Right lung (tissue), 5 donors: ENCODE results near the gene CSF3. TPM values are rescaled to one million over a fixed set of nuclear protein-coding genes. Genes with fewer than 3 reads are reported as not detected.
"Not testable (repeated sequence)": the region's sequence is repeated elsewhere in the genome, so short reads cannot be mapped to it uniquely, and the experiment has no call there.

ENCODE experiments used
- DNase-seq, 2 donors: peaks; one replicate each; pipeline ENCODE4 v3.0.0-alpha.2; 2013
- polyA plus RNA-seq, 5 donors: library from polyadenylated mRNA; unstranded; fragments of 120-200 nt; gene quantifications; one replicate each; pipeline versions ENCODE4 v1.2.1 to v1.2.3, GENCODE V29; 2013; ENCODE audit warnings: inconsistent platforms in 1 of 5, low replicate concordance in 1 of 5; ENCODE audit not compliant: insufficient read length in 5 of 5, insufficient read depth in 1 of 5

Gene CSF3
- polyA plus RNA-seq, 5 donors: 0.14 to 0.28 (median 0.18) TPM; not detected in 2

DNA sequence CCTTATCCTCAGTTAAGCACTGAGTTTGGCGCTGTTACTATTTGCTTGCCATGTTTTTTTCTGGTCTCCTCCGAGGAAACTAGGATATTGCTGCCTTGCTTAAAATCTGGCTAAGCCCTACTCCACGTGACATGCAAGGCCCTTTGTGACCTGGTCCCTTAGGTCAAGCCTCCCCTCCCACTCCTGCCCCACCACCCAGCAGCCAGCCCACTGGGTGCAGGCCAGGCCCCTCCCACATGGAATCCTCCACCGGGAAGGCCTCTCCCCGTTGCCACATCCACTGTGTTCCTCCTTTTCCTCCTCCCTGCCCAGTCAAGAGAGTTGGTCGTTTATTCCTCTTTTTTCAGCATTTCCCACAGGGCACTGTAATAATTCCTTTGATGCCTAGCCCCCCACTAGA, 18.4 kb upstream of the CSF3 start:
- DNase-seq: no peak

- DNase-seq: no peak
Observed at GRCh38 chr17:39997543-39997942, 17.7 kb upstream of the CSF3 start.

DNA sequence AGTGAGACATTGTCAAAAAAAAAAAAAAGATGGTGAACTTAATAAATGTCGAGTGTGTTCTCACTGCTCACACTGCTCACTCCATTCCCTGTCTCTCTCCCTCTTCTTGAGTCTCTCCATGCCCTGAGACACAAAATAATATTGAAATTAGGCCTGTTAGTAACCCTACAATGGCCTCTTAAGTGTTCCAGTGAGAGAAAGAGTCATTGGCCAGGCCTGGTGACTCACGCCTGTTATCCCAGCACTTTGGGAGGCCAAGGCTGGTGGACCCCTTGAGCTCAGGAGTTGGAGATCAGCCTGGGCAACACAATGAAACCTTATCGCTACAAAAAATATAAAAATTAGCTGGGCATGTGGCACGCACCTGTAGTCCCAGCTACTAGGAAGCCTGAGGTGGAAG, 16.2 kb upstream of the CSF3 start:
- no peak for DNase-seq

GRCh38 chr17:40000161-40000560, 15.1 kb upstream of the CSF3 start:
- no peak for DNase-seq

- not testable (repeated sequence) for DNase-seq
Observed at GRCh38 chr17:40001335-40001734, 13.9 kb upstream of the CSF3 start.

DNA sequence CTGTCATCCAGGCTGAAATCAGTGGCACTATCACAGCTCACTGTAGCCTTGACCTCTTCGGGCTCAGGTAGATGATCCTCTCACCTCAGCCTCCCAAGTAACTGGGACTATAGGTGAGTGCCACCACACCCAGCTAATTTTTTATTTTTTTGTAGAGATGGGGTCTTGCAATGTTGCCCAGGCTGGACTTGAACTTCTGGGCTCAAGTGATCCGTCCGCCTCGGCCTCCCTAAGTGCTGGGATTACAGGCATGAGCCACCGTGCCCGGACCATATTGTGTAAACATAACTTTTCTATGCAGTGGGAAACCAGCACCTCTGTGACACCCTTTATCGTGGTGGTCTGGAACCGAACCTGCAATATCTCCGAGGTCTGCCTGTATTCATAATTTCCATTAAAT, 11.2 kb upstream of the CSF3 start:
- no peak for DNase-seq

GRCh38 chr17:40004712-40005111, 10.5 kb upstream of the CSF3 start:
- no peak for DNase-seq

GRCh38 chr17:40005520-40005919, 9.7 kb upstream of the CSF3 start:
- DNase-seq: no peak

DNA sequence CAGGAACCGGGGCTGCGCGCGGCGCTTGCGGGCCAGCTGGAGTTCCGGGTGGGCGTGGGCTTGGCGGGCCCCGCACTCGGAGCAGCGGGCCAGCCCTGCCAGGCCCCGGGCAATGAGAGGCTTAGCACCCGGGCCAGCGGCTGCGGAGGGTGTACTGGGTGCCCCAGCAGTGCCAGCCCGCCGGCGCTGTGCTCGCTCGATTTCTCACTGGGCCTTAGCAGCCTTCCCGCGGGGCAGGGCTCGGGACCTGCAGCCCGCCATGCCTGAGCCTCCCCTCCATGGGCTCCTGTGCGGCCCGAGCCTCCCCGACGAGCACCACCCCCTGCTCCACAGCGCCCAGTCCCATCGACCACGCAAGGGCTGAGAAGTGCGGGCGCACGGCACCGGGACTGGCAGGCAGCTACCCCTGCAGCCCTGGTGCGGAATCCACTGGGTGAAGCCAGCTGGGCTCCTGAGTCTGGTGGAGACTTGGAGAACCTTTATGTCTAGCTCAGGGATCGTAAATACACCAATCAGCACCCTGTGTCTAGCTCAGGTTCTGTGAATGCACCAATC, 4.2 kb upstream of the CSF3 start:
- not testable (repeated sequence) for DNase-seq

DNA sequence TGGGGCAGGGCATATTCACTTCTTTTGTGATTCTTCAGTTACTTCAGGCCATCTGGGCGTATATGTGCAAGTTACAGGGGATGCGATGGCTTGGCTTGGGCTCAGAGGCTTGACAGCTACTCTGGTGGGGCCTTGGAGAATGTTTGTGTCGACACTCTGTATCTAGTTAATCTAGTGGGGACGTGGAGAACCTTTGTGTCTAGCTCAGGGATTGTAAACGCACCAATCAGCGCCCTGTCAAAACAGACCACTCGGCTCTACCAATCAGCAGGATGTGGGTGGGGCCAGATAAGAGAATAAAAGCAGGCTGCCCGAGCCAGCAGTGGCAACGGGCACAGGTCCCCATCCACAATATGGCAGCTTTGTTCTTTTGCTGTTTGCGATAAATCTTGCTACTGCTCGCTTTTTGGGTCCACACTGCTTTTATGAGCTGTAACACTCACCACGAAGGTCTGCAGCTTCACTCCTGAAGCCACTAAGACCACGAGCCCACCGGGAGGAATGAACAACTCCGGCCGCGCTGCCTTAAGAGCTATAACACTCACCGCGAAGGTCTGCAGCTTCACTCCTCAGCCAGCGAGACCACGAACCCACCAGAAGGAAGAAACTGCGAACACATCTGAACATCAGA, 3.1 kb upstream of the CSF3 start:
- not testable (repeated sequence) for DNase-seq

- DNase-seq: no peak
Observed at GRCh38 chr17:40014375-40014980, 762 bp upstream of the CSF3 start.

DNA sequence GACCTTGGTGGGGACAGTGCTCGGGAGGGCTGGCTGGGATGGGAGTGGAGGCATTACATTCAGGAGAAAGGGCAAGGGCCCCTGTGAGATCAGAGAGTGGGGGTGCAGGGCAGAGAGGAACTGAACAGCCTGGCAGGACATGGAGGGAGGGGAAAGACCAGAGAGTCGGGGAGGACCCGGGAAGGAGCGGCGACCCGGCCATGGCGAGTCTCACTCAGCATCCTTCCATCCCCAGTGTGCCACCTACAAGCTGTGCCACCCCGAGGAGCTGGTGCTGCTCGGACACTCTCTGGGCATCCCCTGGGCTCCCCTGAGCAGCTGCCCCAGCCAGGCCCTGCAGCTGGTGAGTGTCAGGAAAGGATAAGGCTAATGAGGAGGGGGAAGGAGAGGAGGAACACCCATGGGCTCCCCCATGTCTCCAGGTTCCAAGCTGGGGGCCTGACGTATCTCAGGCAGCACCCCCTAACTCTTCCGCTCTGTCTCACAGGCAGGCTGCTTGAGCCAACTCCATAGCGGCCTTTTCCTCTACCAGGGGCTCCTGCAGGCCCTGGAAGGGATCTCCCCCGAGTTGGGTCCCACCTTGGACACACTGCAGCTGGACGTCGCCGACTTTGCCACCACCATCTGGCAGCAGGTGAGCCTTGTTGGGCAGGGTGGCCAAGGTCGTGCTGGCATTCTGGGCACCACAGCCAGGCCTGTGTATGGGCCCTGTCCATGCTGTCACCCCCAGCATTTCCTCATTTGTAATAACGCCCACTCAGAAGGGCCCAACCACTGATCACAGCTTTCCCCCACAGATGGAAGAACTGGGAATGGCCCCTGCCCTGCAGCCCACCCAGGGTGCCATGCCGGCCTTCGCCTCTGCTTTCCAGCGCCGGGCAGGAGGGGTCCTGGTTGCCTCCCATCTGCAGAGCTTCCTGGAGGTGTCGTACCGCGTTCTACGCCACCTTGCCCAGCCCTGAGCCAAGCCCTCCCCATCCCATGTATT, 1.1 kb downstream of the CSF3 start:
- no peak for DNase-seq

GRCh38 chr17:40017422-40018080, 2.3 kb downstream of the CSF3 start:
- no peak for DNase-seq

DNA sequence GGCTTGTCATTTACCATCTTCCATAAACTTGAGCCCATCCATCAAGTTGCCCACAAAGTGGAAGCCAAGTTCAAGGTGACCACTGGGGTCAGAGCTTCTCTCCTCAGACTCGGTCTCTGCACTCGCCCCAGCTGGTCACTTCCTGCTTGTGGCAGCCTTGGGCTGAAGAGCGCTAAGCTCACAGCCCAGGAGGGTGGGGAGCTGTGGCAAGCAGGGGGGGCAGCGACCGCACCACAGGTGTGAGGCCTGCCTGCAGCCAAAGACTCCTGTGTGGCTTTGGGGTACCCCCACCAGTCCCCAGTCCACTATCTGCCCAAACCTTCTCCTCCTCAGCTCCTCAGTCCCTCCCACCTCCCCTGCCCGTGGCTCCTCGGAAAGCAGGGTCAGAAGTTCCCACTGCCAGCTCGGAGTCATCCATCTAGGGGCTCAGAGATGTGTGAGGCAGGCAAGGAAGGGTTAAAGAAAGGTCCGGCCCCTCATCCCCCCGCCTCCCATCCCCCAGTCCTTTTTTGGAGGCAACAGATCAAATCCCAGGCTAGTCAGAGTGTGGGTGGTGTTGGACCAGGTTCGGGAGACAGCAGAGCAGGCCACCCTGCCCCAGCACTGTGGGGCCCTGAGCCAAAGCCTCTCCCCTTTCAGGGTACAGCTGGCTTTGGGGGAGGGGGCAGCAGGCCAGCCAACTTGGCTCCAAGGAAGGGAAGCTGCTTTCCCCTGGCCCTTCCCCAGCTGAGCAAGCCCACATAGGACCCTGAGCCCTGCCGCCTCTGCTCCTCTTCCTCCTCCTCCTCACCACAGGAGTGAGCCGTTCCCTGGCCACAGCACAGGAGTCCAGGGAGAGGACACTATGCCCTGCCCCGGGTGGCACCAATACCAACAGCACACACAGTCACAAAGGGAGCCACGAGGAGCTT, 3.2 kb downstream of the CSF3 start:
- no peak for DNase-seq

DNA sequence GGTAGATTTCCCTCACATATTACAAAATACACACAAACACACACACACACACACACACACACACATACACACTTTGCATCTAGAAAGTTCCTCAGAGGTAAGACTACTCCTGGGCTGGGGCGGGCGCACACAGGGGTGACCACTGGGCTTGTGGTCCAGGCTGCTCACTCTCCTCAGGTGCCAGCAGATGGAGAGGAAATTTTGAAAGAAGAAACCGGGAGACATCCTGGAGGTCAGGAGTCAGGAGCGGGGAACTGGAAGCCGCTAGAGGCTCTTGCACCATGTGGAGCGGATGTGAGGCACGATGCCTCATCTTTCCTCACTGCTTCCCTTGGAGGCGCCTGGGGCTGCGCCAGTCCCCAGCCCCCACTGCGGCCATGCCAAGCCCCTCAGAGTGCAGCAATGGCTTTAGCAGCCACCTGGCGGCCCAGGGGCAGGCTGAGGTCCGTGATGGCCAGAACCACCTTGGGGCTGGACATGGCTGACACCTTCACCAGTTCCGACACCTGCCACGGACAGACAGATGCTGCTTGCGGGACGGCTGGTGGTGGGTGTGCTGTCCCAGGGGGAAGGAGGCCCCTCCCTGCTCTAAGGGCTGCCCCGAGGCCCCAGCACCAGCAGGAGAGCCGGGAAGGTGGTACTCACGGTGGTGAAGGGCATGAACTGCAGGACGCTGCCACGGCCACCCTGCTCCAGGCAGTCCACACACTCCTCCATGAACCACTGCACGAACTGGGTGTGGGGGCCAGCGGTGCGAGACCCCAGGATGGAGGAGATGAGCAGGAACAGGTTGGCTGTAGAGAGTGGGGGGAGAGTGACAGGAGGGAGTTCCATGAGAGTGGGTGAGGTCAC, 4.1 kb downstream of the CSF3 start:
- no peak for DNase-seq

DNA sequence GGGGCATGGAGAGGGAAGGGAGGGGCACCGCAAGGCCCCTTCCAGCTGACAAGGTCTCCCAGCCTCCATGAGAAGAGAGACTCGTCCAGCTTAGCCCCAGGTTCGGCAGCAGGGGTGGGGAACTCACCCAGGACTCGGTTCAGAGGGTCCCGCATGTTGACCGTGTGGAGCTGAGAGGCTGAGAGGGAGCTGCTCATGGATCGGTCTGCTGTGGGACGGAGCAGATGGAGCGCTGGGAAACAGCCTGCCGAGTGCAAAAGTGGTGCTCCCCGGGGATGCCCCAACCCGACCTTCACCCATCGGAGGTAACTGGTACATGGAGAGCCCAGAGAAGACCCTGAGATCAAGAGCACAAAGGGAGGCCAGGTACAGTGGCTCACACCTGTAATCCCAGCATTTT, 4.9 kb downstream of the CSF3 start:
- DNase-seq: no peak

- DNase-seq: no peak
Observed at GRCh38 chr17:40021451-40021971, 6.3 kb downstream of the CSF3 start.

DNA sequence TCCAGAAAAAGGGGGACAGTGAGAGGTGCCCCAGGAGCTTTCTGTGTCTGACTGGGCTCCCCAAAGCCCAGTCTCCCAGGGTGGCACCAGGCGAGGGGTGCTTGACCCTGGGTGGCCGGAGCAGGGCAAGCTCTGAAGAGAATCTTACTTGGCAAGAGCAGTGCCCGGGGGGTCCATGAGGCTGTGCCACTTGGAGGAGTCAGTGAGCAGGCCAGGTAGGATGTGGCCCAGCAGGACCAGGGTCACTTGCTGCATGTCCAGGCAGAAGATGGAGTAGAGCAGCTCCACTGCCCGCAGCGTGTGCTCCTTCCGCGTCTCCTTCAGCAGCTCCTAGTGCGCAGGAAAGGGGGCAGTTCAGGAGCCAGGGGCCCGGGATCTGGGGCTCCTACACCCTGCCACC, 7.3 kb downstream of the CSF3 start:
- no peak for DNase-seq

GRCh38 chr17:40022961-40023541, 7.8 kb downstream of the CSF3 start:
- DNase-seq: no peak
